HG03457 (cell line): Measurements from ENCODE around the gene TBL1X.

Experiments used
- ATAC-seq: cut with Tn5 transposase; IDR thresholded peaks from one replicate; pipeline ENCODE4 v1.9.1; 2021; ENCODE audit warnings: moderate number of reproducible peaks; ENCODE audit not compliant: unreplicated experiment

The TBL1X gene

GRCh38 chrX:9614016-9614415 lies 149.2 kb downstream of the TBL1X start:
- ATAC-seq, result no peak

GRCh38 chrX:9619133-9619532 lies 154.3 kb downstream of the TBL1X start:
- no peak for ATAC-seq

- ATAC-seq, result no peak
Observed at GRCh38 chrX:9619581-9619980, 154.7 kb downstream of the TBL1X start.

GRCh38 chrX:9622128-9622527 lies 157.3 kb downstream of the TBL1X start:
- ATAC-seq, result no peak

- ATAC-seq, result no peak
Observed at GRCh38 chrX:9626379-9626778, 161.5 kb downstream of the TBL1X start.

- no peak for ATAC-seq
Observed at GRCh38 chrX:9627922-9628321, 163.1 kb downstream of the TBL1X start.

GRCh38 chrX:9628779-9629493 lies 164.1 kb downstream of the TBL1X start:
- ATAC-seq, result no peak

GRCh38 chrX:9634551-9634950 lies 169.7 kb downstream of the TBL1X start:
- ATAC-seq, result no peak

GRCh38 chrX:9635368-9635767 lies 170.5 kb downstream of the TBL1X start:
- ATAC-seq, result no peak

GRCh38 chrX:9635803-9636202 lies 170.9 kb downstream of the TBL1X start:
- ATAC-seq, result no peak

- no peak for ATAC-seq
Observed at GRCh38 chrX:9638871-9639270, 174.0 kb downstream of the TBL1X start.

- no peak for ATAC-seq
Observed at GRCh38 chrX:9642270-9642995, 177.6 kb downstream of the TBL1X start.

GRCh38 chrX:9643807-9644206 lies 178.9 kb downstream of the TBL1X start:
- ATAC-seq, result no peak

GRCh38 chrX:9644335-9644734 lies 179.5 kb downstream of the TBL1X start:
- peak; percentile 98 for ATAC-seq

- ATAC-seq, result no peak
Observed at GRCh38 chrX:9646471-9647224, 181.8 kb downstream of the TBL1X start.

GRCh38 chrX:9647431-9647830 lies 182.6 kb downstream of the TBL1X start:
- ATAC-seq, result no peak

GRCh38 chrX:9650091-9650490 lies 185.2 kb downstream of the TBL1X start:
- ATAC-seq, result no peak

- ATAC-seq, result no peak
Observed at GRCh38 chrX:9651737-9652136, 186.9 kb downstream of the TBL1X start.

- ATAC-seq, result no peak
Observed at GRCh38 chrX:9654929-9655328, 190.1 kb downstream of the TBL1X start.

GRCh38 chrX:9656277-9656676 lies 191.4 kb downstream of the TBL1X start:
- no peak for ATAC-seq

- no peak for ATAC-seq
Observed at GRCh38 chrX:9656871-9657270, 192.0 kb downstream of the TBL1X start.
